HepG2 (cell line): Measurements from ENCODE around the gene ONECUT3. TPM values are rescaled to one million over a fixed set of nuclear protein-coding genes. Genes with fewer than 3 reads are reported as not detected.

Experiments
- ATAC-seq: fragments of 200-7000 bp; cut with Tn5 transposase; 3 replicates; pipeline ENCODE4 v1.9.1; 2020; ENCODE audit warnings: mild to moderate bottlenecking, moderate library complexity
- BruUV-seq: library from RNA; stranded (reverse); fragments of 400-500 nt; replicated peaks from 2 replicates; lab custom pipeline; 2021; lab: Mats Ljungman, UMichigan
- CTCF ChIA-PET: fragments of 300-600 bp; formaldehyde crosslinking; extraction: SDS; loops from one replicate; lab custom pipeline; 2021; ENCODE audit warnings: low total read pairs, inconsistent platforms, low intra/inter-chr PET ratio; lab: Yijun Ruan, JAX
- POLR2A ChIA-PET: fragments of 350-600 bp; sonication (Branson Sonifier 250); formaldehyde crosslinking; loops from one replicate; lab custom pipeline; 2020; ENCODE audit warnings: antibody characterized with exemption, inconsistent platforms; lab: Yijun Ruan, JAX
- DNase-seq: peaks from one replicate; pipeline ENCODE4 v3.0.0-alpha.2; 2015; ENCODE audit warnings: low spot score
- FAIRE-seq: peaks from 3 replicates; lab custom pipeline; 2011; peaks lifted over from hg19 to GRCh38; lab: Jason Lieb, UNC
- H2AFZ ChIP-seq: one replicate; pipeline ENCODE4 v1.6.1; 2011; ENCODE audit warnings: low read length, inconsistent platforms
- H3K27ac ChIP-seq: fragments of 300-600 bp; 3 replicates; pipeline ENCODE4 v1.8.0; 2011; ENCODE audit warnings: mixed run types, mild to moderate bottlenecking, mixed read lengths, low read length, inconsistent platforms; ENCODE audit not compliant: insufficient read depth; ENCODE audit errors: extremely low read length
- H3K27me3 ChIP-seq, 2 experiments: fragments of 200-600 bp in 1 of 2; 2 replicates in 1 of 2; 3 replicates in 1 of 2; pipeline versions ENCODE4 v1.6.0 to v1.8.0; 2011; ENCODE audit warnings: low read length in 2 of 2, mild to moderate bottlenecking in 2 of 2, moderate library complexity in 2 of 2, inconsistent platforms in 1 of 2; ENCODE audit not compliant: insufficient read depth in 2 of 2, control insufficient read depth in 1 of 2
- H3K36me3 ChIP-seq, 2 experiments: fragments of 200-600 bp in 1 of 2; replicated peaks in 1 of 2; 2 replicates in 1 of 2; 3 replicates in 1 of 2; pipeline versions ENCODE4 v1.5.1 to v1.8.0; 2011; ENCODE audit warnings: low read length in 2 of 2, inconsistent platforms in 1 of 2; ENCODE audit not compliant: insufficient read depth in 2 of 2, control insufficient read depth in 1 of 2
- H3K4me1 ChIP-seq: 2 replicates; pipeline ENCODE4 v1.5.1; 2012; ENCODE audit warnings: low read length, inconsistent platforms; ENCODE audit not compliant: insufficient read depth
- H3K4me2 ChIP-seq: 2 replicates; pipeline ENCODE4 v1.6.0; 2011; ENCODE audit warnings: low read depth, low read length, inconsistent platforms
- H3K4me3 ChIP-seq, 3 experiments: fragments of 200-600 bp in 1 of 3; sonication (generic), shearing (Covaris generic) in 1 of 3; replicated peaks in 1 of 3; 2 replicates each; pipeline ENCODE4 v1.5.1; 2011 to 2016; ENCODE audit warnings: low read length in 3 of 3, inconsistent platforms in 2 of 3, low read depth in 2 of 3, mild to moderate bottlenecking in 2 of 3, control low read depth in 1 of 3, mixed read lengths in 1 of 3; ENCODE audit not compliant: insufficient read depth in 1 of 3
- H3K79me2 ChIP-seq: one replicate; pipeline ENCODE4 v1.6.1; 2011; ENCODE audit warnings: low read length, inconsistent platforms; ENCODE audit not compliant: insufficient read depth
- H3K9ac ChIP-seq: 2 replicates; pipeline ENCODE4 v1.6.0; 2011; ENCODE audit warnings: mild to moderate bottlenecking, low read depth, low read length, inconsistent platforms; ENCODE audit not compliant: insufficient read depth
- H3K9me3 ChIP-seq: 2 replicates; pipeline ENCODE4 v1.5.1; 2012; ENCODE audit warnings: mild to moderate bottlenecking, low read length
- H4K20me1 ChIP-seq: 2 replicates; pipeline ENCODE4 v1.6.0; 2011; ENCODE audit warnings: inconsistent platforms, mild to moderate bottlenecking, low read length, moderate library complexity; ENCODE audit not compliant: insufficient read depth
- HOXA3 ChIP-seq: sonication (generic); formaldehyde crosslinking; IDR thresholded peaks from 2 replicates; pipeline ENCODE4 v1.5.0; 2020; ENCODE audit warnings: missing genetic modification reagents
- HOXD1 ChIP-seq: sonication (generic); formaldehyde crosslinking; IDR thresholded peaks from 2 replicates; pipeline ENCODE4 v1.5.0; 2020; ENCODE audit warnings: missing genetic modification reagents
- RBFOX2 ChIP-seq: fragments of 200-400 bp; formaldehyde crosslinking; IDR thresholded peaks from 2 replicates; pipeline ENCODE4 v1.6.1; 2017; ENCODE audit warnings: low read depth, mild to moderate bottlenecking, low read length
- SMAD3 ChIP-seq: sonication (generic); formaldehyde crosslinking; IDR thresholded peaks from 2 replicates; pipeline ENCODE4 v1.4.0; 2020; ENCODE audit warnings: missing genetic modification reagents
- ZNF225 ChIP-seq: sonication (generic); formaldehyde crosslinking; IDR thresholded peaks from 2 replicates; pipeline ENCODE4 v1.4.0; 2020; ENCODE audit warnings: mild to moderate bottlenecking, missing genetic modification reagents
- ZNF577 ChIP-seq: sonication (generic); formaldehyde crosslinking; IDR thresholded peaks from 2 replicates; pipeline ENCODE4 v1.4.0; 2020; ENCODE audit warnings: mild to moderate bottlenecking, low read depth, missing genetic modification reagents, borderline replicate concordance
- ZNF75D ChIP-seq: sonication (generic); formaldehyde crosslinking; IDR thresholded peaks from 2 replicates; pipeline ENCODE4 v1.8.1; 2023; ENCODE audit warnings: missing genetic modification reagents, mild to moderate bottlenecking, borderline replicate concordance
- WGBS: methylation state at CpG from one replicate; pipeline ENCODE4 v1.1.6; 2017; ENCODE audit warnings: low lambda C conversion rate; 5-methylcytosine and 5-hydroxymethylcytosine counted together
- in situ Hi-C: cut with HindIII; loops from 2 replicates; pipeline ENCODE4 v1.10.0; 2017; ENCODE audit warnings: low pct_unique_long_range_greater_than_20kb; ENCODE audit not compliant: extremely low pct_ligation_motif_present
- intact Hi-C: fragments of 100-400 bp; cut with micrococcal nuclease; formaldehyde crosslinking; loops from one replicate; pipeline ENCODE4 v1.10.0; 2022; ENCODE audit not compliant: unreplicated experiment
- polyA plus RNA-seq, 8 experiments: library from polyadenylated mRNA; depleted of rRNA in 3 of 8; stranded (reverse) in 7 of 8; unstranded in 1 of 8; fragments of >200 nt; fragmentation: Illumina TruSeq in 4 of 8; extraction: Trizol in 4 of 8; gene quantifications; 2 replicates each; pipeline versions ENCODE4 v1.2.1 to v1.2.3, GENCODE V29; 2011 to 2016; ENCODE audit warnings: low read depth in 4 of 8, missing spikeins in 1 of 8, mixed read lengths in 1 of 8; ENCODE audit not compliant: insufficient read depth in 1 of 8
- total RNA-seq, 5 experiments: library from RNA; depleted of rRNA; stranded (reverse); fragments of >200 nt; fragmentation: Illumina TruSeq; extraction: Trizol; gene quantifications; 2 replicates each; pipeline ENCODE4 v1.2.3, GENCODE V29; 2016; ENCODE audit warnings: low read depth in 1 of 5
- TF ChIP-seq, protein P1 (sequence below): sonication (generic); formaldehyde crosslinking; IDR thresholded peaks from 2 replicates; pipeline ENCODE4 v1.5.1; 2020; ENCODE audit warnings: mild to moderate bottlenecking, missing genetic modification reagents

ONECUT3 gene
- total and polyA plus RNA-seq, 2 of the 13 experiments (the other 11 are each of a cell fraction or from before 2014, with no cell fraction given): under 0.01 TPM; not detected in 1

DNA sequence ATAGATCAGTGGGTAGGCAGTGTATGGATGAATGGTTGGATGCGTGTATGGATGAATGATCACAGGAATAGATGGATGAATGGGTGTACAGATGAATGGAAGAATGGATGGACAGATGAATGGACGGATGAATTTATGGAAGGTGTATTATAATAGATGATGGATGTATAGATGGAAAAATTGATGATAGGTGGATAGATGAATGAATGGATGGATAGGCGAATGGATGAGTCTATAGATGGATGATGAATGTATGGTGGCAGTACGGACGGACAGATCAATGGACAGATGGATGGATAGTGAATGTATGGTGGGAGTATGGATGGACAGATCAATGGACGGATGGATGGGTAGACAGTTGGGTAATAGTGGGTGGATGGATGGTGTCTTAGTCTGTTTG, 49.0 kb upstream of the ONECUT3 start:
- Histone ChIP-seq H3K36me3 (no peaks in the 10 kb centered on the region), H3K4me1 (peaks cover 15% of the 10 kb centered on the region), H3K4me2 (no peak overlapping the region), H3K79me2 (no peaks in the 10 kb centered on the region), H3K4me3 (no peak overlapping the region), H3K9me3 (no peaks in the 10 kb centered on the region), H2AFZ (no peak overlapping the region), H3K27me3 (peaks cover 6 to 33% of the 10 kb centered on the region in 2 experiments), H3K27ac (no peak overlapping the region), H3K9ac (no peak overlapping the region), H4K20me1 (no peaks in the 10 kb centered on the region)
- FAIRE-seq: no peak
- ChIA-PET CTCF (no interaction called here), POLR2A (no interaction called here)
- DNase-seq: no peak
- intact Hi-C loops: no loop called here
- ATAC-seq: no peak
- no peak for TF ChIP-seq HOXA3 (CRISPR knock-in tag)
- TF ChIP-seq ZNF225 (CRISPR knock-in tag): no peak
- TF ChIP-seq ZNF75D (CRISPR knock-in tag): no peak
- no peak for TF ChIP-seq HOXD1 (CRISPR knock-in tag)
- TF ChIP-seq RBFOX2: no peak
- no peak for TF ChIP-seq SMAD3 (CRISPR knock-in tag)
- TF ChIP-seq ZNF577 (CRISPR knock-in tag): no peak
- TF ChIP-seq, protein P1, sequence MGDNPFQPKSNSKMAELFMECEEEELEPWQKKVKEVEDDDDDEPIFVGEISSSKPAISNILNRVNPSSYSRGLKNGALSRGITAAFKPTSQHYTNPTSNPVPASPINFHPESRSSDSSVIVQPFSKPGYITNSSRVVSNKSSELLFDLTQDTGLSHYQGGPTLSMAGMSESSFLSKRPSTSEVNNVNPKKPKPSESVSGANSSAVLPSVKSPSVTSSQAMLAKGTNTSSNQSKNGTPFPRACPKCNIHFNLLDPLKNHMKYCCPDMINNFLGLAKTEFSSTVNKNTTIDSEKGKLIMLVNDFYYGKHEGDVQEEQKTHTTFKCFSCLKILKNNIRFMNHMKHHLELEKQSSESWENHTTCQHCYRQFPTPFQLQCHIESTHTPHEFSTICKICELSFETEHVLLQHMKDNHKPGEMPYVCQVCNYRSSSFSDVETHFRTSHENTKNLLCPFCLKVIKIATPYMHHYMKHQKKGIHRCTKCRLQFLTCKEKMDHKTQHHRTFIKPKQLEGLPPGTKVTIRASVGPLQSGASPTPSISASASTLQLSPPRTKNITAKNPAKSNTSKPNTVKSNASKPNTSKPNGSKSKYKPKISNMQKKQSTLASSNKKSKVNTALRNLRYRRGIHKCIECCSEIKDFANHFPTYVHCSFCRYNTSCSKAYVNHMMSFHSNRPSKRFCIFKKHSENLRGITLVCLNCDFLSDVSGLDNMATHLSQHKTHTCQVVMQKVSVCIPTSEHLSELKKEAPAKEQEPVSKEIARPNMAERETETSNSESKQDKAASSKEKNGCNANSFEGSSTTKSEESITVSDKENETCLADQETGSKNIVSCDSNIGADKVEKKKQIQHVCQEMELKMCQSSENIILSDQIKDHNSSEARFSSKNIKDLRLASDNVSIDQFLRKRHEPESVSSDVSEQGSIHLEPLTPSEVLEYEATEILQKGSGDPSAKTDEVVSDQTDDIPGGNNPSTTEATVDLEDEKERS (CRISPR knock-in tag): no peak
- in situ Hi-C loops: no loop called here
- BruUV-seq: no TSS peak
- 68% methylated on average over 6 of the region's 6 CpGs for WGBS
